Measurements from ENCODE around the gene RTL1.

RTL1 gene

DNA sequence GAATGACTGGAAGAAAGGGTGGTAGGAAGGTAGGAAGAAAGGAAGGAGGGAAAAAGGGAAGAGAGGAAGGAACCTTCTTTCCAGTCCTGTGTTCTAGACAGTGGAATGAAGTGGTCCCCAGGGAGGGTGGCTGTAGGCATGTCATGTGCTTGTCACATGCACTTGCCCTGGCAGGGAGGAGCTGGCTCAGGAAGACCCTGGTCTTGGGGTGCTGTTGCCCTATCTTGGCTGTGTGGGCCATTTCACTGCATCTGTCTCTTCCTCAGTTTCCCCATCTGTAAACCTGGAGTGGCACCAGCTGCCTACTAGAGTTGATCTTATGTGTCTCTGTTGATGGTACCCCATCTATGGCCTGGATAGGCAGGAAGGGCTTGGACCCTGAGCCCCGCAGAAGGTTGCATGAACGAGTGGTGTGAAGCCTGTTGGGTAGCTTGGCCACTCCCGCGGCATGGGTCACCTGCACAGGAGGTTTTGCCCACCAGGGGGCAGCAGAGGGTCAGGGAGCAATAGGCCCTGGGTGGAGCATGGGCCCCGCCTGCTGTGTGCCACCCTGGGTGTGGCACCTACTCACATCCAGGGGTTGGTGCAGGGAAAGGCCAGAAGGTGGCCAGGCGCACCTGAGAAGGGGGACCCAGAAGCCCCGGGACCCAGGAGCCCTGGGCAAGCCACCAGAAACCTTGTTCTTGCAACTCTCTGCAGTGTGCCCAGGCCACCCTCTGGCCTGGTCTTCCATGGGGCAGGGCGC, 52.5 kb downstream of the RTL1 start:
- Histone ChIP-seq H3K9ac (no peak overlapping the region), H2AFZ (ENCODE audit: low read depth) (no peak overlapping the region), H3K79me2 (ENCODE audit: insufficient read depth, low read depth) (no peaks in the 10 kb centered on the region), H3K4me2 (no peak overlapping the region), H3K27ac (no peak overlapping the region), H3K4me1 (ENCODE audit: low read depth, poor library complexity, severe bottlenecking) (no peaks in the 10 kb centered on the region), H3K27me3 (ENCODE audit: insufficient read depth, low read depth) (no peaks in the 10 kb centered on the region; the same call in 1 of the 2 replicates), H4K20me1 (ENCODE audit: insufficient read depth) (no peaks in the 10 kb centered on the region), H3K4me3 (IDR thresholded peaks at IDR 0.05; ENCODE audit: insufficient read depth, low read depth, low read length) (no peak overlapping the region), H3K36me3 (ENCODE audit: insufficient read depth) (no peaks in the 10 kb centered on the region)
- TF ChIP-seq, protein P1, sequence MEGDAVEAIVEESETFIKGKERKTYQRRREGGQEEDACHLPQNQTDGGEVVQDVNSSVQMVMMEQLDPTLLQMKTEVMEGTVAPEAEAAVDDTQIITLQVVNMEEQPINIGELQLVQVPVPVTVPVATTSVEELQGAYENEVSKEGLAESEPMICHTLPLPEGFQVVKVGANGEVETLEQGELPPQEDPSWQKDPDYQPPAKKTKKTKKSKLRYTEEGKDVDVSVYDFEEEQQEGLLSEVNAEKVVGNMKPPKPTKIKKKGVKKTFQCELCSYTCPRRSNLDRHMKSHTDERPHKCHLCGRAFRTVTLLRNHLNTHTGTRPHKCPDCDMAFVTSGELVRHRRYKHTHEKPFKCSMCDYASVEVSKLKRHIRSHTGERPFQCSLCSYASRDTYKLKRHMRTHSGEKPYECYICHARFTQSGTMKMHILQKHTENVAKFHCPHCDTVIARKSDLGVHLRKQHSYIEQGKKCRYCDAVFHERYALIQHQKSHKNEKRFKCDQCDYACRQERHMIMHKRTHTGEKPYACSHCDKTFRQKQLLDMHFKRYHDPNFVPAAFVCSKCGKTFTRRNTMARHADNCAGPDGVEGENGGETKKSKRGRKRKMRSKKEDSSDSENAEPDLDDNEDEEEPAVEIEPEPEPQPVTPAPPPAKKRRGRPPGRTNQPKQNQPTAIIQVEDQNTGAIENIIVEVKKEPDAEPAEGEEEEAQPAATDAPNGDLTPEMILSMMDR (conservative IDR thresholded peaks at IDR 0.05; ENCODE audit: low read depth, low read length): peak; percentile 79

DNA sequence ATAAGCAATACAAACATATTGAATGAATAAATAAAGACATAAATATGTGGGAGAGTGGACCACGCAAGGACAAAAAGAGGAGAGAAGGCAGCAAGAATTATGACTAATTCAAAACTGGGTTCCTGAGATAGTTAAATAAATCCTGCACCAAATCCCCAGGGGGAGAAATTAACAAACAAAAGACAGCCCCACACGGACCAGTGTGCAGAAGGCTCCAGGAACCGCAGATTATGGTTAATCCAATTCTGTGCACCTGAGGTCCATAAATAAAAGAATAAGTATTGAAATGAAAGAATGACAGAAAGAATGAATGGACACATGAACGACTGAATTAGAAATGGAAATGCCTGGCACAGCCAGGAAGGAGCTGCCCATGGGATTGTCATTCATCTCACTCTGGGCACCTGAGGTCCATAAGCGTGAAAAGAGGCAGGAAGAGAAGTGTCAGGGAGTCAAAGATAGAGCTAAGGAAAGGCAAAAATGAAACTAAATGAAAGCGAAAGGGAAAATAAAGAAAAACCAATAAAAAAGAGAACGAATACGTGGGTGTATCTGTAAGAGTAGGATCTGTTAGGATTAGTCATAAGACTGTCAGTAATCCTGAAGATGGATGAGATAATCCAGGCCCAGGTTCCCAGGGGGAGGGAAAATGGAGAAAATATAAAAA, 54.3 kb downstream of the RTL1 start:
- H3K27me3 ChIP-seq (ENCODE audit: insufficient read depth, low read depth): peaks cover 2% of the 10 kb centered on the region; the same call in 1 of the 2 replicates
- H3K79me2 ChIP-seq (ENCODE audit: insufficient read depth, low read depth): no peaks in the 10 kb centered on the region

DNA sequence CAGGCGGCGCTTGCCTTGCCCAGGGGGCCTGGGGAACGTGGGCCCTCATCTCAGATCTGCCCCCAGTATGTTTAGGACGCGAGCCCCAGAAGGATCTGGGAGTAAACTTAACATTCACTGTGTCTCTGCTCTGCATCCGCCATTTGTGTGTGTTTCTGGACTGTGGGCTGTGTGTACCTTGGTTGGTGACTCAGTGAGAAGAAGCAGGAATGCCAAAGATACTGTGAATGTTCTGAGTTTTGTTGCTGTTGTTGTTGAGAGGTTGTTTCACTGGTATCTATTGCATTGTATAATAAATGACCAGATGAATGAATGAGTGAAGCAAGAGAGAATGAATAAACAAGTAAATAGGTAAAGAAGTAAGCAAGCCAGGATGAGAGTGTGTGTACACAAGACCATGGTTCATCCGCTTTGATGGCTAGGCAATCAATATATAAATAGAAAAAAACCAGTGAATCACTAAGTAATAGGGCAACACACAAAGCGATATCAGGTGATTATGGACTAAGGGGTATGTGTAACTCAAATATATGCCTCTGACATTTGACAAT, 57.1 kb downstream of the RTL1 start:
- Histone ChIP-seq H3K4me1 (ENCODE audit: low read depth, poor library complexity, severe bottlenecking) (no peaks in the 10 kb centered on the region), H3K4me3 (IDR thresholded peaks at IDR 0.05; ENCODE audit: insufficient read depth, low read depth, low read length) (no peak overlapping the region), H2AFZ (ENCODE audit: low read depth) (no peak overlapping the region), H3K36me3 (ENCODE audit: insufficient read depth) (no peaks in the 10 kb centered on the region), H3K4me2 (no peak overlapping the region), H4K20me1 (ENCODE audit: insufficient read depth) (no peaks in the 10 kb centered on the region), H3K27me3 (ENCODE audit: insufficient read depth, low read depth) (peaks cover 21% of the 10 kb centered on the region; the same call in 1 of the 2 replicates), H3K79me2 (ENCODE audit: insufficient read depth, low read depth) (no peaks in the 10 kb centered on the region), H3K9ac (no peak overlapping the region), H3K27ac (no peak overlapping the region)
- TF ChIP-seq, protein P1 (conservative IDR thresholded peaks at IDR 0.05; ENCODE audit: low read depth, low read length): no peak

More for the DNA sequence above, 54.3 kb downstream of the RTL1 start:
- no peak overlapping the region for H3K9ac ChIP-seq
- TF ChIP-seq, protein P1 (conservative IDR thresholded peaks at IDR 0.05; ENCODE audit: low read depth, low read length): no peak
- no peaks in the 10 kb centered on the region for H3K36me3 ChIP-seq (ENCODE audit: insufficient read depth)
- no peaks in the 10 kb centered on the region for H3K4me1 ChIP-seq (ENCODE audit: low read depth, poor library complexity, severe bottlenecking)
- no peak overlapping the region for H2AFZ ChIP-seq (ENCODE audit: low read depth)
- no peaks in the 10 kb centered on the region for H4K20me1 ChIP-seq (ENCODE audit: insufficient read depth)
- no peak overlapping the region for H3K4me3 ChIP-seq (IDR thresholded peaks at IDR 0.05; ENCODE audit: insufficient read depth, low read depth, low read length)
- H3K27ac ChIP-seq: no peak overlapping the region
- H3K4me2 ChIP-seq: no peak overlapping the region

DNA sequence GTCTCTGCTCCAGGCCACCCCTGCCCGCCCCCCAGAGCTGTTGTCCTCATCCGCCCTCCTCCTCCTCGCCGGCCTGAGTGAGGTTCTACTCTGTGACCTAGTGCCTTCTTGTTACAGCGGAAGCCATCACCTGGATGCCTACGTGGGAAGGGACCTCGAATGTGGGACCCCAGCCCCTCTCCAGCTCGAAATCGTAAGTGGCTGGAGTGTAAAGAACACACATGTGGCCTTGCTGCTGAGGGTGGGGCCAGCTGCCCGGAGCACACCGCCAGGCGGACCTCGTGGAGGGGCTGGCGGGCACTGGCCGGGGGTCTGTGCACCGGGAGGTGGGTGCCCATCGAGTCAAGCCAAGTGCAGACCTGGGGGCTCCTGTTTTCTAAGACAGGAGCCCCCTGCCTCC, 58.2 kb downstream of the RTL1 start:
- Histone ChIP-seq H3K79me2 (ENCODE audit: insufficient read depth, low read depth) (no peaks in the 10 kb centered on the region), H3K4me3 (IDR thresholded peaks at IDR 0.05; ENCODE audit: insufficient read depth, low read depth, low read length) (no peak overlapping the region), H3K4me1 (ENCODE audit: low read depth, poor library complexity, severe bottlenecking) (no peaks in the 10 kb centered on the region), H4K20me1 (ENCODE audit: insufficient read depth) (no peaks in the 10 kb centered on the region), H3K36me3 (ENCODE audit: insufficient read depth) (no peaks in the 10 kb centered on the region), H3K4me2 (no peak overlapping the region), H2AFZ (ENCODE audit: low read depth) (no peak overlapping the region), H3K27ac (no peak overlapping the region), H3K9ac (no peak overlapping the region), H3K27me3 (ENCODE audit: insufficient read depth, low read depth) (peaks cover 21% of the 10 kb centered on the region; the same call in 1 of the 2 replicates)
- TF ChIP-seq, protein P1 (conservative IDR thresholded peaks at IDR 0.05; ENCODE audit: low read depth, low read length): no peak

Measured in KMS-11 (cell line).